Neuronal stem cell (in vitro differentiated cells): ENCODE data around the gene ZMIZ1.
"Not testable (repeated sequence)": the region's sequence is repeated elsewhere in the genome, so short reads cannot be mapped to it uniquely, and the experiment has no call there.

Experiments used
- DNase-seq: peaks from one replicate; pipeline ENCODE4 v3.0.0-alpha.2; 2013; ENCODE audit warnings: low spot score
- H2AFZ ChIP-seq: one replicate; pipeline ENCODE4 v1.6.1; 2013; ENCODE audit warnings: mild to moderate bottlenecking, low read length, inconsistent platforms
- H2AK5ac ChIP-seq: 2 replicates; pipeline ENCODE4 v1.6.1; 2013; ENCODE audit warnings: low read depth, mild to moderate bottlenecking, inconsistent platforms, low read length, moderate library complexity, mixed read lengths
- H2BK120ac ChIP-seq: 2 replicates; pipeline ENCODE4 v1.6.1; 2013; ENCODE audit warnings: low read depth, mild to moderate bottlenecking, inconsistent platforms, low read length, moderate library complexity, mixed read lengths
- H2BK12ac ChIP-seq: one replicate; pipeline ENCODE4 v1.6.1; 2013; ENCODE audit warnings: low read length, inconsistent platforms
- H2BK15ac ChIP-seq: 2 replicates; pipeline ENCODE4 v1.6.1; 2013; ENCODE audit warnings: mild to moderate bottlenecking, low read length, inconsistent platforms, mixed read lengths
- H2BK5ac ChIP-seq: one replicate; pipeline ENCODE4 v1.6.1; 2013; ENCODE audit warnings: inconsistent platforms, mild to moderate bottlenecking, low read length, moderate library complexity
- H3K14ac ChIP-seq: one replicate; pipeline ENCODE4 v1.6.1; 2013; ENCODE audit warnings: low read length, inconsistent platforms
- H3K18ac ChIP-seq: 2 replicates; pipeline ENCODE4 v1.6.1; 2013; ENCODE audit warnings: low read length, inconsistent platforms
- H3K23ac ChIP-seq: 2 replicates; pipeline ENCODE4 v1.6.1; 2013; ENCODE audit warnings: low read depth, mild to moderate bottlenecking, mixed read lengths, low read length, inconsistent platforms; ENCODE audit not compliant: poor library complexity
- H3K27ac ChIP-seq: replicated peaks from 3 replicates; pipeline ENCODE4 v1.5.1; 2013; ENCODE audit warnings: low read length, inconsistent platforms
- H3K27me3 ChIP-seq, 3 experiments: 2 replicates each; pipeline ENCODE4 v1.6.1; 2013; ENCODE audit warnings: low read length in 3 of 3, mild to moderate bottlenecking in 2 of 3, inconsistent platforms in 1 of 3, low read depth in 1 of 3, mixed read lengths in 1 of 3, moderate library complexity in 1 of 3; ENCODE audit not compliant: control insufficient read depth in 3 of 3, insufficient read depth in 3 of 3
- H3K36me3 ChIP-seq, 2 donors: replicated peaks in 1 of 2; 2 replicates each; pipeline ENCODE4 v1.6.1; 2013; ENCODE audit warnings: low read length in 2 of 2; ENCODE audit not compliant: control insufficient read depth in 2 of 2, insufficient read depth in 2 of 2
- H3K4ac ChIP-seq: 2 replicates; pipeline ENCODE4 v1.6.1; 2013; ENCODE audit warnings: inconsistent platforms, mild to moderate bottlenecking, low read length, moderate library complexity
- H3K4me1 ChIP-seq, 2 donors: 1 replicate in 1 of 2; 2 replicates in 1 of 2; pipeline ENCODE4 v1.6.1; 2013; ENCODE audit warnings: low read length in 2 of 2, low read depth in 1 of 2; ENCODE audit not compliant: control insufficient read depth in 2 of 2, insufficient read depth in 1 of 2
- H3K4me2 ChIP-seq: one replicate; pipeline ENCODE4 v1.6.1; 2013; ENCODE audit warnings: mild to moderate bottlenecking, low read length, inconsistent platforms; ENCODE audit not compliant: insufficient read depth, poor library complexity, severe bottlenecking
- H3K4me3 ChIP-seq, 2 donors: 2 replicates each; pipeline ENCODE4 v1.5.1; 2013; ENCODE audit warnings: low read length in 2 of 2, mild to moderate bottlenecking in 2 of 2, inconsistent platforms in 1 of 2, moderate library complexity in 1 of 2
- H3K79me1 ChIP-seq: one replicate; pipeline ENCODE4 v1.6.1; 2013; ENCODE audit warnings: low read depth, mild to moderate bottlenecking, inconsistent platforms, low read length, moderate library complexity
- H3K9ac ChIP-seq: one replicate; pipeline ENCODE4 v1.6.1; 2013; ENCODE audit warnings: mild to moderate bottlenecking, low read depth, low read length, inconsistent platforms; ENCODE audit not compliant: poor library complexity
- H3K9me3 ChIP-seq, 2 donors: replicated peaks in 1 of 2; 2 replicates each; pipeline versions ENCODE3 to v1.6.1; 2013; ENCODE audit warnings: low read length in 2 of 2, mild to moderate bottlenecking in 2 of 2, inconsistent platforms in 1 of 2, low read depth in 1 of 2, mixed read lengths in 1 of 2, moderate library complexity in 1 of 2; ENCODE audit not compliant: control insufficient read depth in 2 of 2, insufficient read depth in 1 of 2
- H4K8ac ChIP-seq: one replicate; pipeline ENCODE4 v1.6.1; 2013; ENCODE audit warnings: low read depth, mild to moderate bottlenecking, inconsistent platforms, low read length, moderate library complexity
- H4K91ac ChIP-seq: one replicate; pipeline ENCODE4 v1.6.1; 2013; ENCODE audit warnings: low read length, low read depth, mild to moderate bottlenecking, inconsistent platforms; ENCODE audit not compliant: poor library complexity
- WGBS, 2 donors: extraction: QIAGEN DNeasy Blood & Tissue Kit; methylation state at CpG; one replicate each; pipeline ENCODE4 v1.1.7; 2013; ENCODE audit warnings: missing lambda C conversion rate in 2 of 2, mixed read lengths in 1 of 2; ENCODE audit not compliant: insufficient read length in 2 of 2, insufficient replicate concordance in 1 of 2; ENCODE audit errors: extremely low coverage in 2 of 2; 5-methylcytosine and 5-hydroxymethylcytosine counted together

Gene ZMIZ1

DNA sequence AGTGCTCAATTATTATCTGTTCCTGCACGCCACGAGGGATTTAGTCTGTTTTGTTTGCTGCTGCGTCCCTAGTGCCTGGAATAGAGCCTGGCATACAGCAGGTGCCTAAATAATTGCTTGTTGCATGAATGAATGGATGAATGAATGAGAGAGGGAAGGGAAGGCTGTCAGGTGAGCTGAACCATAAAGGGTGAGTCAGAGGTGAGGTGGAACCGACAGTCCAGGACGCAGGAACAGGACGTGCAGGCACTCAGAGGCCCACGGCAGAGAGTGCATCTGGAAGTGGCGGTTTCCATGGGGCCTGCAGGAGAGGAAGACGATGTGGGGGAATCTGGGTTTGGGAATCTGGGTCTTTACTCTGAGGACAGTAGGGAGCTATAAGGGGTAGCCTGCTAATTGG, 260.8 kb downstream of the ZMIZ1 start:
- Histone ChIP-seq H3K9ac (no peak overlapping the region), H2AFZ (no peak overlapping the region), H3K4me2 (no peak overlapping the region), H3K18ac (peak overlapping the region; percentile 11), H4K8ac (no peak overlapping the region), H4K91ac (no peak overlapping the region), H3K27me3 (peaks cover 0 to 5% (median 3%) of the 10 kb centered on the region in 3 experiments), H3K14ac (no peak overlapping the region), H3K27ac (no peak overlapping the region), H3K9me3 (peaks cover 0 to 6% of the 10 kb centered on the region in 2 donors), H3K36me3 (peaks cover 0 to 2% of the 10 kb centered on the region in 2 donors), H2AK5ac (no peak overlapping the region), H2BK15ac (no peak overlapping the region), H2BK12ac (no peak overlapping the region), H3K4me1 (no peaks in the 10 kb centered on the region), H2BK5ac (no peak overlapping the region), H3K4ac (no peak overlapping the region), H3K23ac (peak overlapping the region; percentile 32), H3K79me1 (no peaks in the 10 kb centered on the region), H3K4me3 (no peak overlapping the region), H2BK120ac (no peak overlapping the region)
- WGBS, 2 donors: no CpG with 5 or more reads among the region's 9 CpGs
- DNase-seq: no peak

DNA sequence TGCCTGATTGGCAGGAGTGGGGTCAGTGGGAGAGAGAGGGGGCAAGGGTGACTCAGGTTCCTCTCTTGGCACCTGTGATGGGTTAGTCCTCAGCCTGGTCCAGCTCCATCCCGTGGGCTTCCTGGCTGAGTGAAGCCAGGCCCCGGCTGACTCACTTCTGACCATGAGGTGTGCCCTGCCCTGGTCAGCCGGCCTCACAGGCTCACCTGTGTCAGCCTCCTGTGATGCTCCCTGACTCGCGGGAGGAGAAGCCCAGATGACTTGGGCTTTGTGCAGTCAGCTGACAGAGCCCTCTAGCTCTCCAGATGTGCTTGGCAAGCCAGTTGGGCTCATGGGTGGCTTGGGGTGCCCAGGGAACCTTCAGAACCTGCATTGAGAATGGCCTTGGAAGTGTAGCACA, 262.5 kb downstream of the ZMIZ1 start:
- Histone ChIP-seq H2AFZ (no peak overlapping the region), H4K91ac (no peak overlapping the region), H3K23ac (no peak overlapping the region), H2BK15ac (no peak overlapping the region), H3K14ac (no peak overlapping the region), H3K79me1 (no peaks in the 10 kb centered on the region), H3K36me3 (peaks cover 0 to 2% of the 10 kb centered on the region in 2 donors), H3K4me3 (no peak overlapping the region), H2BK5ac (no peak overlapping the region), H3K4me2 (no peak overlapping the region), H2AK5ac (no peak overlapping the region), H4K8ac (no peak overlapping the region), H3K18ac (peak overlapping the region; percentile 6), H3K27ac (no peak overlapping the region), H3K4me1 (peaks cover 0 to 1% of the 10 kb centered on the region in 2 donors), H3K4ac (peak overlapping the region; percentile 53), H3K9ac (no peak overlapping the region), H2BK120ac (no peak overlapping the region), H3K27me3 (peaks cover 0 to 18% (median 3%) of the 10 kb centered on the region in 3 experiments), H3K9me3 (peaks cover 0 to 4% of the 10 kb centered on the region in 2 donors), H2BK12ac (no peak overlapping the region)
- WGBS, 2 donors: no CpG with 5 or more reads among the region's 5 CpGs
- no peak for DNase-seq

DNA sequence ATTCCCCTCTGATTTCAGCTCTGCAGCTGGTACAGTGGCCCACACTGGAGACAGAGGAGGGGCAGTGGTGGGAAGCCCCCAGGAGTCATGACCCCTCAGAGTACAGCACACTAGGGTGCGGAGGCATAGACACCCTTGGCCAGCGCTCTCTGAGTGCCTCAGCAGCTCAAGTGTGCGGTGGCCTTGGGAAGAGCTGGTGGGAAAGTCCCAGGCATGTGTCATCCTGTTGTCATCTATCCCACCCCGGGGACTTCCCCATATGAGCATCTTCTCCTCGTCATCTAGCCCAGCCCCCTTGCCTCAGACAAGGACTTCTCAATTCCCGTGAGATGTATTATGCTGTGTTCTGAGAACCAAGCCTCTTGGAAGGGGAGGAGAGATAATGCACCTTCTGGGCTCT, 262.9 kb downstream of the ZMIZ1 start:
- Histone ChIP-seq H2AFZ (no peak overlapping the region), H3K9me3 (peaks cover 0 to 2% of the 10 kb centered on the region in 2 donors), H3K23ac (no peak overlapping the region), H3K4me2 (no peak overlapping the region), H2BK12ac (no peak overlapping the region), H2BK120ac (no peak overlapping the region), H3K36me3 (no peaks in the 10 kb centered on the region), H2AK5ac (peak overlapping the region; percentile 65), H3K18ac (peak overlapping the region; percentile 42), H3K9ac (no peak overlapping the region), H2BK15ac (no peak overlapping the region), H4K91ac (no peak overlapping the region), H3K27ac (no peak overlapping the region), H3K4ac (no peak overlapping the region), H3K4me1 (peaks cover 0 to 3% of the 10 kb centered on the region in 2 donors), H3K4me3 (no peak overlapping the region), H3K14ac (no peak overlapping the region), H3K27me3 (peaks cover 0 to 19% (median 0%) of the 10 kb centered on the region in 3 experiments), H4K8ac (no peak overlapping the region), H3K79me1 (no peaks in the 10 kb centered on the region), H2BK5ac (no peak overlapping the region)
- DNase-seq: no peak
- no CpG with 5 or more reads among the region's 6 CpGs for WGBS, 2 donors

DNA sequence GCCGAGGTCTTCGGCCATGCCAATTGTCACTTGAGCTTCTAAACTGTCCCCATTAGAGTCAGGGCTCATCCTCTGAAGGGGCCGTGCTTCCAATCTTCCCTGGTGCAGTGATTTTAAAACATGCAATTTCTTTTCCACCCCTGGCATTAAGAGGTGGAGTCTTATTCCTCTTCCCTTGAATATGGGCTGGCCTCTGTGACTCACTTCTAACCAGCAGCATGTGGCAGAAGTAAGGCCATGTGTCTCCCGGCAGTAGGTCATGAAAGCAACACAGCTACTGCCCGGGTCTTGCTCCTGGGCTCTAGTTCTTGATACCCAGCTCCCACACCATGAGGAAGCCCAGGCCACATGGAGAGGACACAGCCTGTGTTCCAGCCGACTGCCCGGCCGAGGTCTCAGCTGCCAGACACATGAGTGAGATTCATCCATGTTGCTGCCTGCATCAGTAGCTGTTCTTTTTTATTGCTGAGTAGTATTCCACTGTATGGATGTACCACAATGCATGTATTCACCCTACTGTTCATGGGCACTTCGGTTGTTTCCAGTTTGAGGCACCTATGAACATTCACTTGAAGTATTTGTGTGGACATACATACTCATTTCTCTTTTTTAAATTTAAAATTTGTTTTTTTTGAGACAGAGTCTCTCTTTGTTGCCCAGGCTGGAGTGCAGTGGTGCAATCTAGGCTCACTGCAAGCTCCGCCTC, 264.0 kb downstream of the ZMIZ1 start:
- H2BK120ac ChIP-seq, H3K4me2 ChIP-seq, H4K8ac ChIP-seq, H3K79me1 ChIP-seq, H3K23ac ChIP-seq, H3K14ac ChIP-seq, H4K91ac ChIP-seq, H3K9ac ChIP-seq, H2AFZ ChIP-seq, H3K36me3 ChIP-seq, H3K18ac ChIP-seq, DNase-seq, H3K4ac ChIP-seq, H2BK15ac ChIP-seq, H2BK5ac ChIP-seq, H3K4me1 ChIP-seq, H2AK5ac ChIP-seq, H3K4me3 ChIP-seq, H3K9me3 ChIP-seq, H2BK12ac ChIP-seq, H3K27ac ChIP-seq: not testable (repeated sequence)
- WGBS, 2 donors: no CpG with 5 or more reads among the region's 10 CpGs
- H3K27me3 ChIP-seq: peaks cover 0 to 21% (median 0%) of the 10 kb centered on the region in 3 experiments
